ENCODE measurements around the gene DEPDC5. TPM values are rescaled to one million over a fixed set of nuclear protein-coding genes. Genes with fewer than 3 reads are reported as not detected.

DEPDC5 gene
- total RNA-seq, 1 donor from 2014 or later: 13.0 TPM

GRCh38 chr22:31715147-31715778, 38.6 kb upstream of the DEPDC5 start:
- no peaks in the 10 kb centered on the region for H3K9me3 ChIP-seq (ENCODE audit: insufficient read depth, low read depth, low read length)
- no peak overlapping the region for H3K27ac ChIP-seq (ENCODE audit: low read depth, low read length)
- no peak for TF ChIP-seq CTCF (IDR thresholded peaks at IDR 0.05; ENCODE audit: insufficient read depth, low read depth, low read length)
- Mint-ChIP-seq H3K27me3 (ENCODE audit: low read depth, unreplicated experiment) (no peaks in the 10 kb centered on the region), H3K9me3 (ENCODE audit: unreplicated experiment) (no peaks in the 10 kb centered on the region), H3K36me3 (ENCODE audit: low read depth, unreplicated experiment) (peaks cover 44% of the 10 kb centered on the region), H3K27ac (ENCODE audit: unreplicated experiment) (no peak overlapping the region), H3K4me1 (ENCODE audit: low read depth, unreplicated experiment) (no peaks in the 10 kb centered on the region), H3K4me3 (ENCODE audit: unreplicated experiment) (no peak overlapping the region)
- DNase-seq (ENCODE audit: low read depth) (no peak), FAIRE-seq (no peak)
- peaks cover 61% of the 10 kb centered on the region for H3K36me3 ChIP-seq (ENCODE audit: insufficient read depth, low read length)
- no peak overlapping the region for H3K9ac ChIP-seq (ENCODE audit: low read length)
- H3K4me2 ChIP-seq (ENCODE audit: low read length): no peak overlapping the region
- no peak overlapping the region for H3K4me3 ChIP-seq (ENCODE audit: insufficient read depth, low read depth, low read length)
- H3K27me3 ChIP-seq (ENCODE audit: insufficient read depth, low read length): no peaks in the 10 kb centered on the region
- no peaks in the 10 kb centered on the region for H3K4me1 ChIP-seq (ENCODE audit: insufficient read depth, low read length)
- peaks cover 6% of the 10 kb centered on the region for H3K79me2 ChIP-seq (ENCODE audit: insufficient read depth, low read length)
- H2AFZ ChIP-seq (ENCODE audit: low read depth, low read length): no peak overlapping the region
- H4K20me1 ChIP-seq (ENCODE audit: insufficient read depth, low read length): peaks cover 11% of the 10 kb centered on the region

- H3K4me3 ChIP-seq (ENCODE audit: insufficient read depth, low read depth, low read length): no peak overlapping the region
- H3K9me3 ChIP-seq (ENCODE audit: insufficient read depth, low read depth, low read length): no peaks in the 10 kb centered on the region
- no peak overlapping the region for H3K4me2 ChIP-seq (ENCODE audit: low read length)
- no peaks in the 10 kb centered on the region for H3K4me1 ChIP-seq (ENCODE audit: insufficient read depth, low read length)
- Mint-ChIP-seq H3K4me3 (ENCODE audit: unreplicated experiment) (no peak overlapping the region), H3K27ac (ENCODE audit: unreplicated experiment) (no peak overlapping the region), H3K36me3 (ENCODE audit: low read depth, unreplicated experiment) (peaks cover 24% of the 10 kb centered on the region), H3K4me1 (ENCODE audit: low read depth, unreplicated experiment) (no peaks in the 10 kb centered on the region), H3K9me3 (ENCODE audit: unreplicated experiment) (no peaks in the 10 kb centered on the region), H3K27me3 (ENCODE audit: low read depth, unreplicated experiment) (no peaks in the 10 kb centered on the region)
- TF ChIP-seq EZH2 (IDR thresholded peaks at IDR 0.05; ENCODE audit: insufficient read depth, low read length): no peak
- no peak for TF ChIP-seq CTCF (IDR thresholded peaks at IDR 0.05; ENCODE audit: insufficient read depth, low read depth, low read length)
- H3K79me2 ChIP-seq (ENCODE audit: insufficient read depth, low read length): peaks cover 9% of the 10 kb centered on the region
- H3K9ac ChIP-seq (ENCODE audit: low read length): no peak overlapping the region
- DNase-seq (ENCODE audit: low read depth): no peak
- H3K36me3 ChIP-seq (ENCODE audit: insufficient read depth, low read length): peaks cover 43% of the 10 kb centered on the region
- no peak overlapping the region for H2AFZ ChIP-seq (ENCODE audit: low read depth, low read length)
- no peaks in the 10 kb centered on the region for H3K27me3 ChIP-seq (ENCODE audit: insufficient read depth, low read length)
- no peak for FAIRE-seq
- peaks cover 15% of the 10 kb centered on the region for H4K20me1 ChIP-seq (ENCODE audit: insufficient read depth, low read length)
- no peak overlapping the region for H3K27ac ChIP-seq (ENCODE audit: low read depth, low read length)
Measured at GRCh38 chr22:31719850-31720471, 33.9 kb upstream of the DEPDC5 start.

- DNase-seq (ENCODE audit: low read depth): no peak
- TF ChIP-seq CTCF (IDR thresholded peaks at IDR 0.05; ENCODE audit: insufficient read depth, low read depth, low read length) (no peak), EZH2 (IDR thresholded peaks at IDR 0.05; ENCODE audit: insufficient read depth, low read length) (no peak)
- Mint-ChIP-seq H3K4me1 (ENCODE audit: low read depth, unreplicated experiment) (no peaks in the 10 kb centered on the region), H3K4me3 (ENCODE audit: unreplicated experiment) (no peak overlapping the region), H3K9me3 (ENCODE audit: unreplicated experiment) (no peaks in the 10 kb centered on the region), H3K36me3 (ENCODE audit: low read depth, unreplicated experiment) (peaks cover 12% of the 10 kb centered on the region), H3K27ac (ENCODE audit: unreplicated experiment) (no peak overlapping the region), H3K27me3 (ENCODE audit: low read depth, unreplicated experiment) (no peaks in the 10 kb centered on the region)
- H3K4me1 ChIP-seq (ENCODE audit: insufficient read depth, low read length): no peaks in the 10 kb centered on the region
- H3K36me3 ChIP-seq (ENCODE audit: insufficient read depth, low read length): peaks cover 27% of the 10 kb centered on the region
- no peak overlapping the region for H3K9ac ChIP-seq (ENCODE audit: low read length)
- H3K79me2 ChIP-seq (ENCODE audit: insufficient read depth, low read length): peaks cover 28% of the 10 kb centered on the region
- no peaks in the 10 kb centered on the region for H3K27me3 ChIP-seq (ENCODE audit: insufficient read depth, low read length)
- H3K9me3 ChIP-seq (ENCODE audit: insufficient read depth, low read depth, low read length): no peaks in the 10 kb centered on the region
- no peak overlapping the region for H2AFZ ChIP-seq (ENCODE audit: low read depth, low read length)
- no peak overlapping the region for H3K27ac ChIP-seq (ENCODE audit: low read depth, low read length)
- FAIRE-seq: no peak
- H3K4me3 ChIP-seq (ENCODE audit: insufficient read depth, low read depth, low read length): no peak overlapping the region
- H4K20me1 ChIP-seq (ENCODE audit: insufficient read depth, low read length): peaks cover 28% of the 10 kb centered on the region
- H3K4me2 ChIP-seq (ENCODE audit: low read length): no peak overlapping the region
Measured at GRCh38 chr22:31723723-31724122, 30.1 kb upstream of the DEPDC5 start.
